Measurements from ENCODE around the gene MACROD2. TPM values are rescaled to one million over a fixed set of nuclear protein-coding genes. Genes with fewer than 3 reads are reported as not detected.
"Not testable (repeated sequence)": the region's sequence is repeated elsewhere in the genome, so short reads cannot be mapped to it uniquely, and the experiment has no call there.

The MACROD2 gene
- total RNA-seq, 2 donors from 2014 or later = 8.0 to 19.4 TPM

- no peaks in the 10 kb centered on the region for H3K27me3 ChIP-seq (replicated peaks; ENCODE audit: insufficient read depth)
- H3K9me3 ChIP-seq = no peaks in the 10 kb centered on the region
- no peaks in the 10 kb centered on the region for H3K4me1 ChIP-seq (replicated peaks)
- no peak for DNase-seq (ENCODE audit: low spot score)
- no peak overlapping the region for H3K27ac ChIP-seq
- intact Hi-C loops (cut with DNase I) = no loop called here
- no peak overlapping the region for H3K4me3 ChIP-seq
- TF ChIP-seq, protein P1, sequence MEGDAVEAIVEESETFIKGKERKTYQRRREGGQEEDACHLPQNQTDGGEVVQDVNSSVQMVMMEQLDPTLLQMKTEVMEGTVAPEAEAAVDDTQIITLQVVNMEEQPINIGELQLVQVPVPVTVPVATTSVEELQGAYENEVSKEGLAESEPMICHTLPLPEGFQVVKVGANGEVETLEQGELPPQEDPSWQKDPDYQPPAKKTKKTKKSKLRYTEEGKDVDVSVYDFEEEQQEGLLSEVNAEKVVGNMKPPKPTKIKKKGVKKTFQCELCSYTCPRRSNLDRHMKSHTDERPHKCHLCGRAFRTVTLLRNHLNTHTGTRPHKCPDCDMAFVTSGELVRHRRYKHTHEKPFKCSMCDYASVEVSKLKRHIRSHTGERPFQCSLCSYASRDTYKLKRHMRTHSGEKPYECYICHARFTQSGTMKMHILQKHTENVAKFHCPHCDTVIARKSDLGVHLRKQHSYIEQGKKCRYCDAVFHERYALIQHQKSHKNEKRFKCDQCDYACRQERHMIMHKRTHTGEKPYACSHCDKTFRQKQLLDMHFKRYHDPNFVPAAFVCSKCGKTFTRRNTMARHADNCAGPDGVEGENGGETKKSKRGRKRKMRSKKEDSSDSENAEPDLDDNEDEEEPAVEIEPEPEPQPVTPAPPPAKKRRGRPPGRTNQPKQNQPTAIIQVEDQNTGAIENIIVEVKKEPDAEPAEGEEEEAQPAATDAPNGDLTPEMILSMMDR (IDR thresholded peaks at IDR 0.05) = no peak
- TF ChIP-seq POLR2AphosphoS5 (IDR thresholded peaks at IDR 0.05) (no peak), POLR2A (IDR thresholded peaks at IDR 0.05) (no peak)
- 94% methylated on average over 1 of the region's 1 CpG for WGBS
- H3K36me3 ChIP-seq = no peaks in the 10 kb centered on the region
Measured at GRCh38 chr20:14030991-14031390, 35.7 kb downstream of the MACROD2 start.

DNA sequence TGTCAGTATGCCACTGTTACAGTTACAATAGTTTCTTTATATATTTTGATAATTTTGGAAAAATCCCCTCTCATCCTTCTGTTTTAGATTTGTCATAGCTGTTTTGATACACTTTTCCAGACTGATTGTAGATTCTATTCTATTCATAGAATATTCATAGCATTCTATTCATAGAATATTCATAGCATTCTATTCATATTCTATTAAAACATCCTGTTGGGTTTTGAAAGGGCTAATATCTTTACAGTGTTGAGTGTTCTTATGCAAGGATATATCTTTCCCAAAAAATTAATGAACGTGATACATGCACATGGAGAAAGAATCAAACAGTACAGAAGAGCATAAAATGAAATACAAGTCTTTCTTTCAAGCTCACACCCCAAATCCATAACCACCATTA lies 38.0 kb downstream of the MACROD2 start:
- H3K27me3 ChIP-seq (replicated peaks; ENCODE audit: insufficient read depth) = no peaks in the 10 kb centered on the region
- no peak for DNase-seq (ENCODE audit: low spot score)
- 89% methylated on average over 1 of the region's 1 CpG for WGBS
- TF ChIP-seq, protein P1 (IDR thresholded peaks at IDR 0.05) = no peak
- no peak for TF ChIP-seq POLR2A (IDR thresholded peaks at IDR 0.05)
- TF ChIP-seq POLR2AphosphoS5 (IDR thresholded peaks at IDR 0.05) = no peak
- H3K4me3 ChIP-seq = no peak overlapping the region
- H3K27ac ChIP-seq = no peak overlapping the region
- H3K4me1 ChIP-seq (replicated peaks) = no peaks in the 10 kb centered on the region
- H3K9me3 ChIP-seq = no peaks in the 10 kb centered on the region
- intact Hi-C loops (cut with DNase I) = no loop called here
- no peaks in the 10 kb centered on the region for H3K36me3 ChIP-seq

GRCh38 chr20:14036567-14036966 lies 41.3 kb downstream of the MACROD2 start:
- intact Hi-C loops (cut with DNase I) = no loop called here
- WGBS = 89% methylated on average over 7 of the region's 7 CpGs
- TF ChIP-seq, protein P1 (IDR thresholded peaks at IDR 0.05) = no peak
- no peak for TF ChIP-seq POLR2A (IDR thresholded peaks at IDR 0.05)
- no peak for TF ChIP-seq POLR2AphosphoS5 (IDR thresholded peaks at IDR 0.05)
- Histone ChIP-seq H3K27ac (no peak overlapping the region), H3K36me3 (no peaks in the 10 kb centered on the region), H3K4me3 (no peak overlapping the region), H3K4me1 (replicated peaks) (no peaks in the 10 kb centered on the region), H3K9me3 (no peaks in the 10 kb centered on the region), H3K27me3 (replicated peaks; ENCODE audit: insufficient read depth) (no peaks in the 10 kb centered on the region)
- no peak for DNase-seq (ENCODE audit: low spot score)

- H3K9me3 ChIP-seq; H3K36me3 ChIP-seq; H3K4me1 ChIP-seq (replicated peaks); H3K27me3 ChIP-seq (replicated peaks; ENCODE audit: insufficient read depth); H3K27ac ChIP-seq; H3K4me3 ChIP-seq; DNase-seq (ENCODE audit: low spot score); intact Hi-C loops (cut with DNase I): not testable (repeated sequence)
- over 99% methylated on average over 20 of the region's 28 CpGs for WGBS
Measured at GRCh38 chr20:14044712-14045276, 49.5 kb downstream of the MACROD2 start.

GRCh38 chr20:14046534-14046933 lies 51.2 kb downstream of the MACROD2 start:
- H3K36me3 ChIP-seq = no peaks in the 10 kb centered on the region
- H3K9me3 ChIP-seq = no peaks in the 10 kb centered on the region
- no peak for TF ChIP-seq POLR2A (IDR thresholded peaks at IDR 0.05)
- TF ChIP-seq, protein P1 (IDR thresholded peaks at IDR 0.05) = no peak
- no peak for TF ChIP-seq POLR2AphosphoS5 (IDR thresholded peaks at IDR 0.05)
- no peak for DNase-seq (ENCODE audit: low spot score)
- no peak overlapping the region for H3K4me3 ChIP-seq
- no peaks in the 10 kb centered on the region for H3K4me1 ChIP-seq (replicated peaks)
- intact Hi-C loops (cut with DNase I) = no loop called here
- WGBS = 95% methylated on average over 2 of the region's 2 CpGs
- H3K27ac ChIP-seq = no peak overlapping the region
- H3K27me3 ChIP-seq (replicated peaks; ENCODE audit: insufficient read depth) = no peaks in the 10 kb centered on the region
